Activated naive CD4-positive, alpha-beta T cell treated with anti-CD3 and anti-CD28 coated beads, Interleukin-2, amount 50 U/mL, for 72 hours (primary cell): ENCODE results near the gene VAMP2. TPM values are rescaled to one million over a fixed set of nuclear protein-coding genes. Genes with fewer than 3 reads are reported as not detected.
A peak's percentile ranks its signal among the peaks of the same experiment; 100 is the strongest.

Experiments
- ATAC-seq, 2 donors: fragments of 150-1000 bp; cut with Tn5 transposase; 2 replicates each; pipeline ENCODE4 v1.10.0; 2021; ENCODE audit warnings: mild to moderate bottlenecking in 2 of 2, moderate library complexity in 2 of 2
- DNase-seq, 2 donors: peaks; one replicate each; pipeline ENCODE4 v3.0.0; 2021 to 2022; ENCODE audit warnings: low spot score in 2 of 2
- H3K27ac Mint-ChIP-seq, 2 donors: one replicate each; pipeline ENCODE4 v1.8.0; 2022; ENCODE audit warnings: mild to moderate bottlenecking in 2 of 2, mixed read lengths in 2 of 2
- H3K36me3 Mint-ChIP-seq, 2 donors: one replicate each; pipeline ENCODE4 v1.8.0; 2022; ENCODE audit warnings: mixed read lengths in 2 of 2
- H3K9me3 Mint-ChIP-seq, 2 donors: one replicate each; pipeline ENCODE4 v1.8.0; 2022; ENCODE audit warnings: mixed read lengths in 2 of 2
- total RNA-seq, 2 donors: library from RNA; stranded (reverse); gene quantifications; one replicate each; pipeline ENCODE4 v1.2.3, GENCODE V29; 2022

The VAMP2 gene
- total RNA-seq, 2 donors from 2014 or later = 43.6 to 85.6 TPM

- DNase-seq (peak; percentile 77 to 91), ATAC-seq (peak; percentile 98)
- no peak overlapping the region for H3K27ac Mint-ChIP-seq
- no peaks in the 10 kb centered on the region for H3K9me3 Mint-ChIP-seq
- no peaks in the 10 kb centered on the region for H3K36me3 Mint-ChIP-seq
Measured at GRCh38 chr17:8109661-8110455, 52.9 kb downstream of the VAMP2 start.

Other genes starting within 250 kb of the VAMP2 start
- gene RNF227, start 246.7 kb downstream of the VAMP2 start, total RNA-seq = 1 to 10 TPM; 4.8 to 5.3 TPM
- 10 to 100 TPM in 1 of 2 donors, 1 to 10 TPM in 1; 5.4 to 10.9 TPM for gene KCNAB3, start 233.1 kb downstream of the VAMP2 start, total RNA-seq
- 100 to 1,000 TPM; 190 to 195 TPM for gene TRAPPC1, start 231.0 kb downstream of the VAMP2 start, total RNA-seq
- gene CNTROB, start 230.7 kb downstream of the VAMP2 start, total RNA-seq = 100 to 1,000 TPM in 1 of 2 donors, 10 to 100 TPM in 1; 73.3 to 147 TPM
- under 1 TPM in 1 of 2 donors, not detected in 1; 0.19 TPM for gene GUCY2D, start 160.3 kb downstream of the VAMP2 start, total RNA-seq
- not detected for gene ALOX15B, start 123.9 kb downstream of the VAMP2 start, total RNA-seq
- gene ALOX12B, start 75.2 kb downstream of the VAMP2 start, total RNA-seq = 1 to 10 TPM; 1.5 to 3.2 TPM
- gene ALOXE3, start 44.4 kb downstream of the VAMP2 start, total RNA-seq = under 1 TPM in 1 of 2 donors, not detected in 1; 0.23 TPM
- 10 to 100 TPM in 1 of 2 donors, 1 to 10 TPM in 1; 7.5 to 10.7 TPM for gene HES7, start 38.8 kb downstream of the VAMP2 start, total RNA-seq
- gene PER1, start 10.5 kb downstream of the VAMP2 start, total RNA-seq = 100 to 1,000 TPM in 1 of 2 donors, 10 to 100 TPM in 1; 80.9 to 294 TPM
- 10 to 100 TPM; 32.7 to 48.9 TPM for gene TMEM107, start 13.4 kb upstream of the VAMP2 start, total RNA-seq
- gene BORCS6, start 27.2 kb upstream of the VAMP2 start, total RNA-seq = 1 to 10 TPM; 5.4 to 7.2 TPM
- gene AURKB, start 47.6 kb upstream of the VAMP2 start, total RNA-seq = 100 to 1,000 TPM; 169 to 319 TPM
- 100 to 1,000 TPM in 1 of 2 donors, 10 to 100 TPM in 1; 57.6 to 107 TPM for gene CTC1, start 85.1 kb upstream of the VAMP2 start, total RNA-seq
- gene PFAS, start 86.3 kb upstream of the VAMP2 start, total RNA-seq = 100 to 1,000 TPM in 1 of 2 donors, 10 to 100 TPM in 1; 47.0 to 147 TPM
- 10 to 100 TPM; 39.7 to 80.9 TPM for gene RANGRF, start 125.7 kb upstream of the VAMP2 start, total RNA-seq
- 10 to 100 TPM in 1 of 2 donors, 1 to 10 TPM in 1; 3.3 to 19.2 TPM for gene SLC25A35, start 132.5 kb upstream of the VAMP2 start, total RNA-seq
- not detected for gene ARHGEF15, start 147.3 kb upstream of the VAMP2 start, total RNA-seq
- gene ODF4, start 176.9 kb upstream of the VAMP2 start, total RNA-seq = not detected
- gene RPL26, start 220.2 kb upstream of the VAMP2 start, total RNA-seq = 1,000 to 10,000 TPM; 2,907 to 3,757 TPM
- under 1 TPM; 0.18 to 0.21 TPM for gene RNF222, start 234.9 kb upstream of the VAMP2 start, total RNA-seq